Hepatic stellate cell (primary cell): ENCODE results near the gene DYNC1I2.
"Not testable (repeated sequence)": the region's sequence is repeated elsewhere in the genome, so short reads cannot be mapped to it uniquely, and the experiment has no call there.

ENCODE experiments used
- DNase-seq: peaks from one replicate; pipeline ENCODE4 v3.0.0; 2011; ENCODE audit warnings: low spot score

The DYNC1I2 gene

GRCh38 chr2:171774581-171774980 is 87.3 kb downstream of the DYNC1I2 start:
- DNase-seq = not testable (repeated sequence)

- no peak for DNase-seq
Observed at GRCh38 chr2:171778515-171778914, 91.2 kb downstream of the DYNC1I2 start.

DNA sequence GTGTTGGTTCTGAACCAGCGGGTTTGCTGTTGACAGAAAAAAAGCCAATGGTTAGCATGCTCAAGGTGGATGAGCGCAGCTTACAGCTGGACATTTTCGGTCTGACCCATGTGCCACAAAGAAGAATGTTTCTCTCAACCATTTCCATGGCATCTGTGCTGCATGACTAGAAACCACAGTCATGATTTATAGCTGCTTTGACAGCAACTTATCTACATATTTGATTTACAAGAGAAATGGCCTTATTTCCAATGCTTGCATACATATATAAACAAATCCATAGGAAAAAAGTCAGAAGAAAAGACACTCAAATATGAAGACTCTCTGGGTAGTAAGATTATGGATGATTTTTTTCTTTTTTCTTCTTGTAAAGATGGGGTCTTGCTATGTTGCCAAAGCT is 98.2 kb downstream of the DYNC1I2 start:
- no peak for DNase-seq

GRCh38 chr2:171787333-171788072 is 100.2 kb downstream of the DYNC1I2 start:
- DNase-seq = no peak

- no peak for DNase-seq
Observed at GRCh38 chr2:171788316-171788993, 101.2 kb downstream of the DYNC1I2 start.

- DNase-seq = no peak
Observed at GRCh38 chr2:171789956-171790355, 102.7 kb downstream of the DYNC1I2 start.

DNA sequence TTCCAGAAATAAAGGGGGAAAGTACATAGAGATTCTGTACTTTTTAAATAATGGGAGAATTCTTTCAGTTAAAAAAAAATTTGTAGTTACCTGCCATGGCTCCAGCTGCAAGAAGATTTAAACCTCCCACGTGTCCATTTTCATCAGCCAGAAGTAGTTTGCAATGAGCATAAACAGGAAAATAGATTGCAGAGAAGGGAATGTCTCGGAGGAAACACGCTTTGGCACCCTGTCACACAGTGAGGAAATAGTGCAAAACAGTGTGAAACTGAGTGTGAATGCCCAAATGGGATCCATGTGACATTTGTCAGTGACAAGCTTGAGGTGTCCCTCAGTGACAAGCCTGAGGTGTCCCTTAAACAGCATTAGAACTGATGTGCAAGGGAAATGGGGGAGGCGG is 104.1 kb downstream of the DYNC1I2 start:
- DNase-seq = no peak

DNA sequence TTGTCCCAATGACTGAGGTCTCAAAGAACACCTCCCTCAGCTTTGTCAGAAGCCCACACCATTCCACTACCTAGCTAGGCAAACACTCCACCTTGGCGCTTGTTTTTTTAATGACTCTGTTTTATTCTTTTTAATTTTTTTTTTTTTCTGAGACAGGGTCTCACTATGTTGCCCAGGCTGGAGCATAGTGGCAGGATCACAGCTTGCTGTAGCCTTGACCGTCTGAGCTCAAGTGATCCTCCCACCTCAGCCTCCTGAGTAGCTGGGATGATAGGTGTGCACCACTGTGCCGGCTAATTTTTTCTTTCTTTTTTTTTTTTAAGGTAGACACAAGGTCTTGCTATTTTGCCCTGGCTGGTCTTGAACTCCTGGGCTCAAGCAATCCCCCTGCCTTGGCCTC is 104.9 kb downstream of the DYNC1I2 start:
- DNase-seq = no peak

- DNase-seq = no peak
Observed at GRCh38 chr2:171792886-171793580, 105.8 kb downstream of the DYNC1I2 start.

- no peak for DNase-seq
Observed at GRCh38 chr2:171793691-171794678, 106.7 kb downstream of the DYNC1I2 start.

DNA sequence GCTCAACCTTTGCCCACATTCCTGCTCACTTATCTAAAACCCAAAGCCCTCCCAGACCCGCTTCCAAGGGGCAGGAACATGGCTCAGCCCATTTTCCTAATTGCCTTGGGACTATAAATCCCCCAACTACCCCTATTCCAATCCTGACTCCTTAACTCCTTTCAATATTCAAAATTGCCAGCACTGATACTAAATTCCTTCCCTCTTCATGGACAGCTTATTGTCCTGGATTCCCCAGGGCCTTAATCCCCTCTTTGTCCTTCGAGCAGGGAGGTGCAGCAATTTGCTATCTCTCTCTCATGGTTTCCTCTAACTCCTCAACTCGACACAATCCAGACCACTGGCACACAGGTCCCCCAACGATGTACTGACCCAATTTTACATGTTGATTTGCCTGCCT is 107.6 kb downstream of the DYNC1I2 start:
- DNase-seq = no peak
